Thoracic aorta (tissue), 2 donors: ENCODE data around the gene CYP20A1. TPM values are rescaled to one million over a fixed set of nuclear protein-coding genes. Genes with fewer than 3 reads are reported as not detected.
"Not testable (repeated sequence)": the region's sequence is repeated elsewhere in the genome, so short reads cannot be mapped to it uniquely, and the experiment has no call there.

ENCODE experiments used
- ATAC-seq: fragments of 150-250 bp; one replicate; pipeline ENCODE4 v1.8.0; 2017; ENCODE audit warnings: low read depth; ENCODE audit not compliant: insufficient number of reproducible peaks, low FRiP score
- DNase-seq: peaks from one replicate; pipeline ENCODE4 v3.0.0-alpha.2; 2020; ENCODE audit warnings: low spot score
- H3K27ac ChIP-seq, 2 donors: fragments of 200-600 bp; sonication (generic); 1 replicate in 1 of 2; 2 replicates in 1 of 2; pipeline ENCODE4 v1.5.1; 2016; ENCODE audit warnings: mild to moderate bottlenecking in 2 of 2, moderate library complexity in 2 of 2
- H3K27me3 ChIP-seq: fragments of 200-600 bp; sonication (generic); replicated peaks from 2 replicates; pipeline ENCODE4 v1.6.0; 2016; ENCODE audit warnings: mild to moderate bottlenecking; ENCODE audit not compliant: insufficient read depth
- H3K36me3 ChIP-seq: fragments of 200-600 bp; sonication (generic); one replicate; pipeline ENCODE4 v1.5.1; 2016
- H3K4me1 ChIP-seq, 2 donors: fragments of 200-600 bp; sonication (generic); 1 replicate in 1 of 2; 2 replicates in 1 of 2; pipeline versions ENCODE4 v1.5.1 to v1.6.0; 2016; ENCODE audit warnings: low read depth in 2 of 2, mild to moderate bottlenecking in 1 of 2; ENCODE audit not compliant: control insufficient read depth in 1 of 2
- H3K4me3 ChIP-seq: fragments of 200-600 bp; sonication (generic); 2 replicates; pipeline ENCODE4 v1.5.1; 2016; ENCODE audit warnings: mild to moderate bottlenecking
- H3K9me3 ChIP-seq: fragments of 200-600 bp; sonication (generic); 2 replicates; pipeline ENCODE4 v1.5.1; 2016
- CTCF ChIP-seq: fragments of 200-600 bp; sonication (generic); IDR thresholded peaks from one replicate; pipeline ENCODE4 v1.5.1; 2019; ENCODE audit warnings: antibody characterized with exemption
- total RNA-seq, 2 donors: library from RNA; depleted of rRNA; stranded (reverse); fragments of >200 nt; gene quantifications; one replicate each; pipeline versions ENCODE4 v1.1.0 to v1.2.3, GENCODE V29; 2016

The CYP20A1 gene
- total RNA-seq, 2 donors from 2014 or later, result 22.9 to 36.5 TPM

- no peaks in the 10 kb centered on the region for H3K9me3 ChIP-seq
- DNase-seq (no peak), ATAC-seq (no peak)
- no peak overlapping the region for H3K4me3 ChIP-seq
- H3K36me3 ChIP-seq, result peaks cover 29% of the 10 kb centered on the region
- no peaks in the 10 kb centered on the region for H3K4me1 ChIP-seq
- no peak for TF ChIP-seq CTCF
- H3K27me3 ChIP-seq, result no peaks in the 10 kb centered on the region
- H3K27ac ChIP-seq, result no peak overlapping the region
Measured at GRCh38 chr2:203200866-203201265, 38.0 kb upstream of the CYP20A1 start.

- ATAC-seq (no peak), DNase-seq (no peak)
- TF ChIP-seq CTCF, result no peak
- Histone ChIP-seq H3K36me3 (peaks cover 26% of the 10 kb centered on the region), H3K27ac (no peak overlapping the region), H3K4me1 (no peaks in the 10 kb centered on the region), H3K4me3 (no peak overlapping the region), H3K9me3 (no peaks in the 10 kb centered on the region), H3K27me3 (no peaks in the 10 kb centered on the region)
Measured at GRCh38 chr2:203201426-203201825, 37.4 kb upstream of the CYP20A1 start.

GRCh38 chr2:203209538-203209937 lies 29.3 kb upstream of the CYP20A1 start:
- no peaks in the 10 kb centered on the region for H3K4me1 ChIP-seq
- H3K27ac ChIP-seq, result no peak overlapping the region
- no peaks in the 10 kb centered on the region for H3K9me3 ChIP-seq
- H3K36me3 ChIP-seq, result peaks cover 17% of the 10 kb centered on the region
- no peak for TF ChIP-seq CTCF
- no peak for ATAC-seq
- H3K4me3 ChIP-seq, result no peak overlapping the region
- H3K27me3 ChIP-seq, result no peaks in the 10 kb centered on the region
- DNase-seq, result no peak

GRCh38 chr2:203225423-203226039 lies 13.3 kb upstream of the CYP20A1 start:
- H3K4me3 ChIP-seq, result no peak overlapping the region
- peaks cover 0 to 4% of the 10 kb centered on the region in 2 donors for H3K4me1 ChIP-seq
- peaks cover 2% of the 10 kb centered on the region for H3K36me3 ChIP-seq
- DNase-seq (no peak), ATAC-seq (no peak)
- H3K9me3 ChIP-seq, result no peaks in the 10 kb centered on the region
- TF ChIP-seq CTCF, result peak; percentile 62
- H3K27ac ChIP-seq, result no peak overlapping the region
- H3K27me3 ChIP-seq, result no peaks in the 10 kb centered on the region

- not testable (repeated sequence) for H3K4me3 ChIP-seq, H3K27ac ChIP-seq, H3K9me3 ChIP-seq, DNase-seq, H3K36me3 ChIP-seq, H3K27me3 ChIP-seq, H3K4me1 ChIP-seq, ATAC-seq
Measured at GRCh38 chr2:203229674-203230073, 9.1 kb upstream of the CYP20A1 start.
